LoVo (cell line): Measurements from ENCODE around the gene ENOX1.

Experiments
- DNase-seq: peaks from one replicate; pipeline ENCODE4 v3.0.0-alpha.2; 2016; ENCODE audit warnings: low spot score

The ENOX1 gene

DNA sequence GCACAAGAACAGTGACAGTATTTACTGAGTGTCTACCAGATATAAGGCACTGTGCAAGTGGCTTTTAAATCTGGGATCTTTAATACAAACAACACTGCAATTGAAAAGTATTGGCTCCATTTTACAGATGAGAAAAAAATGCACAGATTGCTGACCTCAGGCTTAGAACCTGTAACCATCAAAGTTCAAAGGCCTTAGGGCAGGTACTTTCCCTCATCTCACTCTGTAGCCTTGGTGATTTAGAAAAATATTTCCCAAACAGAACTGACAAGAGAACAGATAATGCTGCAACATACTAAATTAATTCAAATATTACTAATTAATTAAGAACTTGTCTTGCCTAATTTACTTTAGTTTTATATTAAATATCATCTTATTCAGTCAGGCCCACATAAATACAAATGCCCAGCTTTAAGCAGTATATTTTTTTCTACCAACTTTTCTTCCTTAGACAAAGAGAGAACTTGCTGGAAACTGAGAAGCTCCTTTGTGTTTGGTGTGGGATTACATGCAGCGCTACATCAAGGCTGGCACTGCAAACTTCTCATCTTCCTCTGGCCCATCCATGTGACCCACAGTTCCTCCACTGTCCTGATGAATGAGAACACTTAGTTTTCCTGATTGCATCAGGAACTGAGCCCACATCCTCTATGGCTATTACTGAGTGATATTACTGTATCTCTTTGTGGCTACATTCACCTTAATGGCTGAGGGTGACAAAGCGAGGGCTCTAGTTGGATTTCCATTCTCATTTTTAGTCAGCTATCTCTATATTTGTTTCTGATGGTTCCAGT lies 302.1 kb downstream of the ENOX1 start:
- no peak for DNase-seq

GRCh38 chr13:43483930-43484329 lies 302.8 kb downstream of the ENOX1 start:
- no peak for DNase-seq

DNA sequence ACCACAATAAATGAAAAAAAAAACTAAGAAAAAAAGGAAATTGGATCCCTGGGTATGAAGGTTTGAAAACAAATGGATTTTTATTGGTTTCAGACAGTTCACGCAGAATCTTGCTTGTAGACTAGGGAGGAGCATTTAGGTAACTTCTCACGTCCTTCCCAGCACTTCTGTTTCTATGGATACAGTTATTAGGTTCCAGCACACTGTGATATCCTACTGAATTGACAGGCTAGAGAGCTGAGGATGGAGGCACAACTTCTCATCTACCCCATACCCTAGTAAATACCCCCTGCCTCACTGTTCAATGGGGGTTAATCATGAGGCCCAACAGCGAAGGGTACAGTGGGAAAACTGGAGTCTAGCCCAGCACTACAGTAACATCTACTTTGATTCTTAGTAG lies 304.1 kb downstream of the ENOX1 start:
- no peak for DNase-seq

- DNase-seq = no peak
These were observed 304.7 kb downstream of the ENOX1 start for GRCh38 chr13:43482026-43482425.

- no peak for DNase-seq
These were observed 307.9 kb downstream of the ENOX1 start for GRCh38 chr13:43478902-43479301.

DNA sequence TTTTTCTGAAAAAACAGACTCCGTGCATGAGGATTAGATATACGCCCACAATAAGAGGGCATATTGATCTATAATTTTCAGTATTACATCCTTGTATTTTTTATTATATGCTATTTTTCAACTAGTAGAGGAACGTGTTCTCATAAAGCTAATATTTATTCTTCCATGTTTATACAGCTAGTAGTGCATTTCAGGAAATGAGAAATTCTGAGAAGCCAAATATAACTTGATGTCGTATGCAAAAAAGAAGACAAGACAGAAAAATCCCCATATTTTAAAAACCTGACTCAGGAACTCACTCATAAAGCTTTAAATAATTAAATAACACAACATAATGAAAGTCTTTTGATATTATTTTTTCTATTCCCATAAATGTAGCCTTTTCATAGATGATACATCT lies 308.6 kb downstream of the ENOX1 start:
- no peak for DNase-seq

DNA sequence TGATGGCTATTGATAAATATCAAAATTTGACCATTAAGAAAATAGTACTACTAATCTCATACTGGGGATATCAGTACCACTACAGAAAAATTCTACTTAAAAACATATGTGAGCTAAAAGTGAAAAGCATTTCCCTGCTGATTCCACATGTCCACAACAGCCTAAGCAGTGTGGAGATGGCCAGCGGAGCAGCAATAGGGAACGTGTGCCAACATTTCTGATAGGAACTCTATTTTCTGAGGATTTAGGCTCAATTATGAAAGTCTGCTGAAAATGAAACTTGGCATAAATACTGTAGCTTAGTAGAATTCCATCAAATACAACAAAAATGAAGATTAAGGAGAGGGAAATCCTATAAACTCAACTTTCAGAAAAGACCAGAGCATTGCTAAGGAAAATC lies 311.6 kb downstream of the ENOX1 start:
- no peak for DNase-seq

GRCh38 chr13:43473437-43473836 lies 313.3 kb downstream of the ENOX1 start:
- no peak for DNase-seq

GRCh38 chr13:43472980-43473379 lies 313.8 kb downstream of the ENOX1 start:
- DNase-seq = no peak

GRCh38 chr13:43472339-43472738 lies 314.4 kb downstream of the ENOX1 start:
- DNase-seq = no peak

- no peak for DNase-seq
These were observed 316.2 kb downstream of the ENOX1 start for GRCh38 chr13:43470610-43471009.

GRCh38 chr13:43469791-43470190 lies 317.0 kb downstream of the ENOX1 start:
- DNase-seq = no peak

- no peak for DNase-seq
These were observed 322.1 kb downstream of the ENOX1 start for GRCh38 chr13:43464578-43465264.

- DNase-seq = no peak
These were observed 338.0 kb downstream of the ENOX1 start for GRCh38 chr13:43448605-43449336.

GRCh38 chr13:43446126-43446525 lies 340.6 kb downstream of the ENOX1 start:
- no peak for DNase-seq

DNA sequence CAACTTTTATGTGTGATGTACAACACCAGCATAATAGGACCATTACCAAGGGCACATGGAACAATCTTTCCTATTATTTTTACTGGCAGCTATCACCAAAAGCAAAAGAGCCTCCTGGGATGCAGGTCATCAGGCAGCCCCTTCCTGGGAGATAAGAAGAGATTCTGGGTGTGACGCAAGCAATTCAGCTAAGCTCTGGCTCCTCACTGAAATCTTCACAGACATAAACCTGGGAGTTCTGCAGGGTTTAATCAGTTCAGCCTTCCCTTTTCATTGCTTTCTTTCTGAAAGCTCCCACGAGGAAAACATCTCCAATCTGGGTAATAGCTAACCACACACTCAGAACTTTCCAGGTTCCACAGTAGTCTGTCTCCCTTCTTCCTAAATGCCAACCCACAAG lies 341.1 kb downstream of the ENOX1 start:
- no peak for DNase-seq

DNA sequence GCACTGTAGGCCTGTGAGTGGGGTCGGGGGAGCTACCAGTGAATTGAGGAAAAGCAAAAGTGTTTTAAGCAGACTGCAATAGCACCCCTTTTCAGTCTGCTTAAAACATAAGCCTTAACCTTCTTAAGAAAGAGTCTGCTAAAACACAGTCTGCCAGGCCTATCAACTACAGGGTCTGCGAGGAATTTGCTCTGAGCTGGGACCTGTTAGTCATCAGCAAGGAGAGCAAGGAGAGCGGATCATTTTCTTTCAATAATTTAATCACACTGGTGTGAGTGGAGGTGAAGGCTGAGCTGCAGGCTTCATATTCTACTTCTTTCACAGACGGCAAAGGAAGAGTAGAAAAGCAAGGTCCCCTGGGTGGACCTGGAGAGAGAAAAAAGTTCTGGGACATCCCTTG lies 342.7 kb downstream of the ENOX1 start:
- DNase-seq = no peak

DNA sequence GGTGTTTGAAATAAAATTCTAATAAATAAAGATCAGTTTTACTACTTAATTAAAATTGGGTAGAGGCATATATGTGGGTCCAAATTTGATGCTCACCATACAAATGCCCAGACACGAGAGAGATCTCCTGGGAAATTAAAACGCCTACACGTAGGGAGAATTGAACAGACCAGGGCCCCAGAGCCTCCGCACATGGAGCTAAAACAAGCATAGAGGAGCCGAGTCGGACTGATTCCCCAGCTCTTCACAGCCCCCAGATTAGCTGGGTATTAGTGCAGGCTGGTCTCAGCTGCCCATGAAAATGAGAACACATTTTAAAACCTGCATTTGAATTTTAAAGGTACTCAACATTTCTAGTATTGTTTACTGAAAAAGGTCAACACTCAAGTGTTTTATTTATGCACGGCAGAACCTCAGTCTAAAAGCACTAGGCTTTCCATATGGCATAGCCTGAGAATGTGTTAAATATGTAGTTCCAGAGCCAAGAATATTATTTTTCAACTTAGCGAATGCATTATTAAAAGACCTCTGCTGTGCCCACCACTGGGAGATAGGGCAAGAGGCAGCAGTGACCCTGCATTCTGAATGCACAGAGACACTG lies 344.8 kb downstream of the ENOX1 start:
- no peak for DNase-seq

DNA sequence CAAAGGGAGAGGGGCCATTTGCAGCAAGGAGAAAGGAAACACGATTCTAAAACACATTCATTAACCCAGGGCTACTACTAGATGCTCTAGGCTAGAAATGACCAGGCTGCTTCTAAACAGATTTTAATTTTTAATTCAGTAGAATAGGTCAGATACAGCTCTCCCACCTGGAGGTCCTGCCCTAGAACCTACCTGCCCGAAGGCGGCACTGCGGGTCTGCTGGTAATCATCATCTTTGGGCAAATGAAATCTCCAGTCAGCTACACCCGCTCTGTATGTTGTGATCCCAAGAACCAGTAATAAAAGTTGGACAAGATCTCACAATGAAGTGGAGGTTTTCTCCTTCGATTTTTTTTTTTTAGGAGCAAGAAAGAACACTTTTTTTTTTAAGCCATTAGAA lies 345.3 kb downstream of the ENOX1 start:
- DNase-seq = no peak

- no peak for DNase-seq
These were observed 352.6 kb downstream of the ENOX1 start for GRCh38 chr13:43434191-43434590.

- no peak for DNase-seq
These were observed 353.1 kb downstream of the ENOX1 start for GRCh38 chr13:43433691-43434141.

DNA sequence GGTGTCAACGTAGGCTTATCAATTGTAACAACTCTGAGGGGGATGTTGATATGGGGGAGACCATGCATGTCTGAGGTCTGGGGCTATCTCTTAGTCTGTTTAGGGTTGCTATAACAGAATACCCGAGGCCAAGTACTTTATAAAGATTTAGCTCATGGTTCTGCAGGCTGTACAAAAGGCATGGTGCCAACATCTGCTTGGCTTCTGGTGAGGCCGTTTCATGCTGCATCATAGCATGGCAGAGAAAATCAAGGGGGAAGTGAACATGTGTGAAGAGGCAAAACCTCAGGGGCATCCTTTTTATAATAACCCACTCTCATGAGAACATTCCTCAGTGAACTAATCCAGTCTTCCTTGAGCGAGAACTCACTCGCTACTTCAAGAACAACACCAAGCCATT lies 353.8 kb downstream of the ENOX1 start:
- DNase-seq = no peak

DNA sequence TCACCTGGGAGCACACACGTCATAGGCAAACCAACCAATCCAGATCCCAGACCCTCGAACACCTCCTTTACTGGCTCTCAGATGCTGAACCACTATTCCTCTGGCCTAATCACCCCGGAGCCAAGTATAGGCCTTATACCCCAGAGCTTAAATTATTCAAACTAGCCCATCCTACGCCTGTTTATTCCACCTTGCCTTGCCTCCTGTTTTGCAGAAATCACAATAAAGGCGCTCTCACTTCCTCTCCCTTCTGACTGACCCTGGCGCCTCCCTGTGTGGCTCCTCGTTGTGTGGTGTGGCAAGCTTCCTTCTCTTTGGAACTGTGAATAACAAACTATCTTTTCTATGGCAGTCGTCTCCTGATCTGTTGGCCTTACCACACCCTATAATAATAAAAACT lies 354.9 kb downstream of the ENOX1 start:
- DNase-seq = no peak
